ENCODE data around the gene SF3B1. TPM values are rescaled to one million over a fixed set of nuclear protein-coding genes. Genes with fewer than 3 reads are reported as not detected.

The SF3B1 gene
- total RNA-seq, 1 donor from 2014 or later, result 148 TPM

GRCh38 chr2:197464175-197464574 is 29.3 kb upstream of the SF3B1 start:
- no peak for TF ChIP-seq CTCF (IDR thresholded peaks at IDR 0.05; ENCODE audit: insufficient read depth, low read length, poor library complexity, severe bottlenecking)
- Histone ChIP-seq H3K4me3 (ENCODE audit: low read depth, low read length) (no peak overlapping the region), H3K27me3 (ENCODE audit: control insufficient read depth, insufficient read depth, low read length) (no peaks in the 10 kb centered on the region), H3K36me3 (ENCODE audit: control insufficient read depth, insufficient read depth, low read length) (peaks cover 2% of the 10 kb centered on the region)
- no peak for DNase-seq (ENCODE audit: low read depth)

- TF ChIP-seq CTCF (IDR thresholded peaks at IDR 0.05; ENCODE audit: insufficient read depth, low read length, poor library complexity, severe bottlenecking), result no peak
- no peak overlapping the region for H3K4me3 ChIP-seq (ENCODE audit: low read depth, low read length)
- H3K36me3 ChIP-seq (ENCODE audit: control insufficient read depth, insufficient read depth, low read length), result peaks cover 2% of the 10 kb centered on the region
- no peak for DNase-seq (ENCODE audit: low read depth)
- H3K27me3 ChIP-seq (ENCODE audit: control insufficient read depth, insufficient read depth, low read length), result no peaks in the 10 kb centered on the region
Observed at GRCh38 chr2:197461057-197461456, 26.2 kb upstream of the SF3B1 start.

- TF ChIP-seq CTCF (IDR thresholded peaks at IDR 0.05; ENCODE audit: insufficient read depth, low read length, poor library complexity, severe bottlenecking), result no peak
- Histone ChIP-seq H3K27me3 (ENCODE audit: control insufficient read depth, insufficient read depth, low read length) (no peaks in the 10 kb centered on the region), H3K36me3 (ENCODE audit: control insufficient read depth, insufficient read depth, low read length) (peaks cover 2% of the 10 kb centered on the region), H3K4me3 (ENCODE audit: low read depth, low read length) (no peak overlapping the region)
- no peak for DNase-seq (ENCODE audit: low read depth)
Observed at GRCh38 chr2:197460649-197461048, 25.8 kb upstream of the SF3B1 start.

GRCh38 chr2:197455428-197455827 is 20.6 kb upstream of the SF3B1 start:
- Histone ChIP-seq H3K4me3 (ENCODE audit: low read depth, low read length) (no peak overlapping the region), H3K27me3 (ENCODE audit: control insufficient read depth, insufficient read depth, low read length) (no peaks in the 10 kb centered on the region), H3K36me3 (ENCODE audit: control insufficient read depth, insufficient read depth, low read length) (no peaks in the 10 kb centered on the region)
- no peak for DNase-seq (ENCODE audit: low read depth)
- no peak for TF ChIP-seq CTCF (IDR thresholded peaks at IDR 0.05; ENCODE audit: insufficient read depth, low read length, poor library complexity, severe bottlenecking)

GRCh38 chr2:197454923-197455322 is 20.1 kb upstream of the SF3B1 start:
- no peaks in the 10 kb centered on the region for H3K27me3 ChIP-seq (ENCODE audit: control insufficient read depth, insufficient read depth, low read length)
- TF ChIP-seq CTCF (IDR thresholded peaks at IDR 0.05; ENCODE audit: insufficient read depth, low read length, poor library complexity, severe bottlenecking), result no peak
- no peaks in the 10 kb centered on the region for H3K36me3 ChIP-seq (ENCODE audit: control insufficient read depth, insufficient read depth, low read length)
- H3K4me3 ChIP-seq (ENCODE audit: low read depth, low read length), result peak overlapping the region; percentile 99
- DNase-seq (ENCODE audit: low read depth), result no peak

GRCh38 chr2:197453914-197454398 is 19.1 kb upstream of the SF3B1 start:
- TF ChIP-seq CTCF (IDR thresholded peaks at IDR 0.05; ENCODE audit: insufficient read depth, low read length, poor library complexity, severe bottlenecking), result no peak
- peak; percentile 77 for DNase-seq (ENCODE audit: low read depth)

More at GRCh38 chr2:197453914-197454398, 19.1 kb upstream of the SF3B1 start:
- Histone ChIP-seq H3K4me3 (ENCODE audit: low read depth, low read length) (peak overlapping the region; percentile 99), H3K36me3 (ENCODE audit: control insufficient read depth, insufficient read depth, low read length) (no peaks in the 10 kb centered on the region), H3K27me3 (ENCODE audit: control insufficient read depth, insufficient read depth, low read length) (no peaks in the 10 kb centered on the region)
